Measurements from ENCODE around the gene GDNF. TPM values are rescaled to one million over a fixed set of nuclear protein-coding genes. Genes with fewer than 3 reads are reported as not detected.

GDNF gene
- total RNA-seq, 2 donors from 2014 or later = 0.58 to 2.4 TPM

DNA sequence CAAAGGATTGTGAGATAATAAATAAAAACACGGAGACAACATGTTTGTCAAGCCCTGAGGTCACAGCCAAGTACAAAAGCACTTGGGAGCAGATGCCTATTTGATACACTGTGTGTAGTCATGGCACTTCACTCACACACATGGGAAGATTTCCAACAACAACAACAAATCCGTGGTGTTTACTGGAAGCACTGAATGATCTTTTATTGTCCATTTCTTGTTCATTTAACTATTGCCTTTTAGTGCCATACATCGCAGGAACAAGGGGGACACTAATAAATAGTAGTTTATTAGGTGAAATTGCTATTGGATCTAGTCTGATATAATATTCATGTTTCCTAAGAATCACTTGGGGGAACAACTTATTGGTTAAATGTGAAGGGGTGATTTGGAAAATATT, 20.4 kb upstream of the GDNF start:
- Mint-ChIP-seq H3K27ac (no peak overlapping the region), H3K27me3 (ENCODE audit: insufficient read depth) (no peaks in the 10 kb centered on the region), H3K36me3 (ENCODE audit: low read depth) (no peaks in the 10 kb centered on the region), H3K4me3 (no peak overlapping the region), H3K9me3 (no peaks in the 10 kb centered on the region), H3K4me1 (no peaks in the 10 kb centered on the region)
- Histone ChIP-seq H3K4me1 (ENCODE audit: control insufficient read depth, insufficient read depth, low read length) (no peaks in the 10 kb centered on the region), H3K9me3 (ENCODE audit: control insufficient read depth, low read length) (peaks cover under 1% of the 10 kb centered on the region), H3K36me3 (ENCODE audit: control insufficient read depth, insufficient read depth, low read length) (no peaks in the 10 kb centered on the region), H3K27ac (ENCODE audit: low read depth, low read length) (no peak overlapping the region), H3K9ac (ENCODE audit: extremely low read depth, low read length, poor library complexity, severe bottlenecking) (no peak overlapping the region), H3K27me3 (ENCODE audit: control insufficient read depth, insufficient read depth, low read length, poor library complexity, severe bottlenecking) (no peaks in the 10 kb centered on the region), H3K4me3 (ENCODE audit: low read length) (no peak overlapping the region)
- DNase-seq = no peak
- WGBS, 2 experiments (ENCODE audit: insufficient coverage in 1 of 2, insufficient read length in 1 of 2) = 92 to 100% methylated on average over 1 to 3 of the region's 3 CpGs
- TF ChIP-seq, protein P1, sequence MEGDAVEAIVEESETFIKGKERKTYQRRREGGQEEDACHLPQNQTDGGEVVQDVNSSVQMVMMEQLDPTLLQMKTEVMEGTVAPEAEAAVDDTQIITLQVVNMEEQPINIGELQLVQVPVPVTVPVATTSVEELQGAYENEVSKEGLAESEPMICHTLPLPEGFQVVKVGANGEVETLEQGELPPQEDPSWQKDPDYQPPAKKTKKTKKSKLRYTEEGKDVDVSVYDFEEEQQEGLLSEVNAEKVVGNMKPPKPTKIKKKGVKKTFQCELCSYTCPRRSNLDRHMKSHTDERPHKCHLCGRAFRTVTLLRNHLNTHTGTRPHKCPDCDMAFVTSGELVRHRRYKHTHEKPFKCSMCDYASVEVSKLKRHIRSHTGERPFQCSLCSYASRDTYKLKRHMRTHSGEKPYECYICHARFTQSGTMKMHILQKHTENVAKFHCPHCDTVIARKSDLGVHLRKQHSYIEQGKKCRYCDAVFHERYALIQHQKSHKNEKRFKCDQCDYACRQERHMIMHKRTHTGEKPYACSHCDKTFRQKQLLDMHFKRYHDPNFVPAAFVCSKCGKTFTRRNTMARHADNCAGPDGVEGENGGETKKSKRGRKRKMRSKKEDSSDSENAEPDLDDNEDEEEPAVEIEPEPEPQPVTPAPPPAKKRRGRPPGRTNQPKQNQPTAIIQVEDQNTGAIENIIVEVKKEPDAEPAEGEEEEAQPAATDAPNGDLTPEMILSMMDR (conservative IDR thresholded peaks at IDR 0.05) = no peak

DNA sequence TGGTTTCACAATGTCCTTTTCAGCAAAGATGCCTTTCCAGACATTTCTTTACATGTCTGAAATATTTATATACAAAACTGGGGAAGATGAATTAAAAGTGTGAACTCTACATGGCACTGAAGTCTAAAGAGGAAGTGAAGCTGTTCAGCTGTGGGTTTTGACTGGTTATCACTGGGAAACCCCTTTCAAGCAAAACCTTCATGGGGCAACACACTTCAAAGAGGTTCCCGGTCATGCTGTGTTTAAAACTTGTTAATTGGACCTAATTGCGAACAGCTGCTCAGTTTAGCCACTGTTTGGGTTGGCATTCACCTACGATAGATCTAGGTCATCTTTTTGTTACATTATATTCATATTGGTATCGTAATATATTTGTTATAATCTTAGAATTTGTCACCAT, 20.0 kb upstream of the GDNF start:
- Histone ChIP-seq H3K9ac (ENCODE audit: extremely low read depth, low read length, poor library complexity, severe bottlenecking) (no peak overlapping the region), H3K27me3 (ENCODE audit: control insufficient read depth, insufficient read depth, low read length, poor library complexity, severe bottlenecking) (no peaks in the 10 kb centered on the region), H3K4me1 (ENCODE audit: control insufficient read depth, insufficient read depth, low read length) (no peaks in the 10 kb centered on the region), H3K27ac (ENCODE audit: low read depth, low read length) (no peak overlapping the region), H3K36me3 (ENCODE audit: control insufficient read depth, insufficient read depth, low read length) (no peaks in the 10 kb centered on the region), H3K4me3 (ENCODE audit: low read length) (no peak overlapping the region), H3K9me3 (ENCODE audit: control insufficient read depth, low read length) (peaks cover 4% of the 10 kb centered on the region)
- Mint-ChIP-seq H3K4me1 (no peaks in the 10 kb centered on the region), H3K36me3 (ENCODE audit: low read depth) (no peaks in the 10 kb centered on the region), H3K9me3 (peaks cover 3% of the 10 kb centered on the region), H3K27ac (no peak overlapping the region), H3K4me3 (no peak overlapping the region), H3K27me3 (ENCODE audit: insufficient read depth) (no peaks in the 10 kb centered on the region)
- TF ChIP-seq, protein P1 (conservative IDR thresholded peaks at IDR 0.05) = no peak
- 86 to 93% methylated on average over 1 to 3 of the region's 4 CpGs for WGBS, 2 experiments (ENCODE audit: insufficient coverage in 1 of 2, insufficient read length in 1 of 2)
- no peak for DNase-seq

DNA sequence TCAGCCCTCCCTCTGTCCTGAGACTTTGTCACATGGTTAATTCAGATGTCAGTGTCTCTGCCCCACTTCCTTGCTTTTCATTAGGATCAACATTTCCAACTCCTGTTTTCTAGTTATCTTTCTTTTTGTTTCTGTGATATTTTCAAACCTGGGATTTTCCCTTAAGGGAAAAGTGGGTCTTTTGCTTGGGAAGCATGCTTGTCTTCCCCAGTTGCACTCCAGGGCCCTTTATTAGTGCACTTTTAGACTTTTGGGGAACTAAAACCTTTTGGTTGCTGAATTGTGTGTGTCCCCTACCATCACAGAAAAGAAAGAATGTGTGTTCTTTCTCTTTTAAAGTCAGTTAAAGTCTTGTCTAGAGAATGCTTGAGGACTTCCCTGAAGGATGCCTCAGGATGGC, 18.4 kb upstream of the GDNF start:
- Mint-ChIP-seq H3K27ac (no peak overlapping the region), H3K36me3 (ENCODE audit: low read depth) (no peaks in the 10 kb centered on the region), H3K27me3 (ENCODE audit: insufficient read depth) (no peaks in the 10 kb centered on the region), H3K9me3 (peaks cover 7% of the 10 kb centered on the region), H3K4me1 (no peaks in the 10 kb centered on the region), H3K4me3 (no peak overlapping the region)
- DNase-seq = no peak
- H3K9me3 ChIP-seq (ENCODE audit: control insufficient read depth, low read length) = peaks cover 12% of the 10 kb centered on the region
- TF ChIP-seq, protein P1 (conservative IDR thresholded peaks at IDR 0.05) = no peak
- no peak overlapping the region for H3K4me3 ChIP-seq (ENCODE audit: low read length)
- H3K9ac ChIP-seq (ENCODE audit: extremely low read depth, low read length, poor library complexity, severe bottlenecking) = no peak overlapping the region
- H3K36me3 ChIP-seq (ENCODE audit: control insufficient read depth, insufficient read depth, low read length) = no peaks in the 10 kb centered on the region
- H3K4me1 ChIP-seq (ENCODE audit: control insufficient read depth, insufficient read depth, low read length) = no peaks in the 10 kb centered on the region
- no peaks in the 10 kb centered on the region for H3K27me3 ChIP-seq (ENCODE audit: control insufficient read depth, insufficient read depth, low read length, poor library complexity, severe bottlenecking)
- no peak overlapping the region for H3K27ac ChIP-seq (ENCODE audit: low read depth, low read length)
